Activated T-cell treated with anti-CD3 and anti-CD28 coated beads, Interleukin-2, amount 50 U/mL, for 1 hour (primary cell): ENCODE data around the gene MYO15B.

Source experiments
- DNase-seq: peaks from one replicate; pipeline ENCODE4 v3.0.0-alpha.2; 2020

The MYO15B gene

DNA sequence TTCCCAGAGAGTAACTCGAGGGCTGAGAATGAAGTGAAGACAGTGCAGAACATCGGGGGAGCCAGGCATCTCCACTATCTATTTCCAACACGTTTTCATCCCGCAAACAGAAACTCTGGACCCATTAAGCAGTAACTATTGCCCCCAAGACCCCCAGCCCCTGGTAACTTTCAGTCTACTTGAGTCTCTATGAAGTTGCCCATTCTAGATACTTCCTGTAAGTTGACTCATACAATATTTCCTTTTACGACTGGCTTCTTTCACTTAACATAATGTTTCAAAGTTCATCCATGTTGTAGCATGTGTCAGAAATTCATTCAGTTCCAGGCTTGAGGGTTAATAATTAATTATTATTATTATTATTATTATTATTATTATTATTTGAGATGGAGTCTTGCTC lies 19.5 kb downstream of the MYO15B start:
- no peak for DNase-seq

DNA sequence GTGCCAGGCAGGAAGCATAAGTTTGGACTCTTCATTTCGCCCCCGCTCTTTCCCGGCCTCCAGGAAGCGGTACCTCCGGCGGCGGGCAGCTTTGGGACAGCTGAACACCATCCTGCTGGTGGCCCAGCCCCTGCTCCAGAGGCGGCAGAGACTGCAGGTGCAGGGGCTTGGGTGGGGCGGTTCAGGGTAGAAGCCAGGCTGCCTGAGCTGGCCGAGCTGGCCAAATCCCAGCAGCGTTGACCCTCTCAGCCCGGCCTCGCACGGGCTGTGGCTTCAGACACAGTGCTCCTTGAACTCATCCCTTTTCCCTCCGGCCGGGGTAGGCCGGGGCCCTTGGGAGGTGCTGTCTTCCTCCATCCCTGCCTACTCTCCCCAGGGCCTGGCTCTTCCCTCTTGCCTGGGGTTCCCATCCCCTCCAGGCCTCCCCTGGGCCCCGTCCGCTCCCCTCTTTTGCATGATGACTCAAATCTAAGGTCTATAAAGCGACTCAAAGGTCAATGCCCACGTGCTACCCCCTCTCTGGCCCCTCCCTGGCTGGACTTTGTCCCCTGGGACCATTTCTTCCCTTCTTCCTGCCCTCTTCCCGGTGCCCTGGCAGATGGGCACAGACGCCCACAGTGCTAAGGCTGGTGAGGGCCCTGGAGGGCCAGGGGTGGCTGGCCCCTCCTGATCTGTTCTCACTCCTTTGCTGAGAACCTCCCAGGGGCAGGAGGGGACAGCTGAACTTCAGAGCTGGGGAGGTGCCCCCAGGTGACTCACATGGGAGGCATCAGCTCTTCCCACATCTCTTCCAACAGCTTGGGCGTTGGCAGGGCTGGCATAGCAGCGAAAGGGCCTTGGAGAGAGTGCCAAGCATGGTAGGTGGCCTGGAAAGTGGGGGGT lies 22.7 kb downstream of the MYO15B start:
- DNase-seq: no peak

DNA sequence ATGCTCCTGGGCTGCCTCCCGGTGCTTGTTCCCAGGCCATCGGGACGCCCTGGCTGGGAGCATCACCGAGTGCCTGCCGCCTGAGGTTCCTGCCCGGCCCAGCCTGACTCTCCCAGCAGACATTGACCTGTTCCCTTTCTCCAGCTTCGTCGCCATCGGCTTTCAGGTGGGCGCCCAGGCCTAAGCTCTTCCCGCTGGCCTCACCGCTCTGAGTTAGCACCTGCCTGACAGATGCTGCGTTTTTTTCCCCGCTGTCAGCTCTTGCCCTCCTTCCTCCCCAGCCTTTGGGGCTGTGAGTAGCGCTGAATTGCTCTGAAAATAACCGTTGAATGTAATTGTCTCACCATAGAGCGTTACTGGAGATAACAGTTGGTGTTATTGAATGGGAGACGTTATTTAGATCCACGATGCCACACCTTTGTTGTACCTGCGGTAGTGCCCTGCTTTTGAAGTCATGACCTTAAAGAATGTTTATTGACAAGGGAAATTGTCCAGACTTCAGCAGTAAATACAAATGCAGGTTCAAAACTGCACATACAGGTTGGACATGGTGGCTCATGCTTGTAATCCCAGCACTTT lies 24.3 kb downstream of the MYO15B start:
- DNase-seq: no peak

DNA sequence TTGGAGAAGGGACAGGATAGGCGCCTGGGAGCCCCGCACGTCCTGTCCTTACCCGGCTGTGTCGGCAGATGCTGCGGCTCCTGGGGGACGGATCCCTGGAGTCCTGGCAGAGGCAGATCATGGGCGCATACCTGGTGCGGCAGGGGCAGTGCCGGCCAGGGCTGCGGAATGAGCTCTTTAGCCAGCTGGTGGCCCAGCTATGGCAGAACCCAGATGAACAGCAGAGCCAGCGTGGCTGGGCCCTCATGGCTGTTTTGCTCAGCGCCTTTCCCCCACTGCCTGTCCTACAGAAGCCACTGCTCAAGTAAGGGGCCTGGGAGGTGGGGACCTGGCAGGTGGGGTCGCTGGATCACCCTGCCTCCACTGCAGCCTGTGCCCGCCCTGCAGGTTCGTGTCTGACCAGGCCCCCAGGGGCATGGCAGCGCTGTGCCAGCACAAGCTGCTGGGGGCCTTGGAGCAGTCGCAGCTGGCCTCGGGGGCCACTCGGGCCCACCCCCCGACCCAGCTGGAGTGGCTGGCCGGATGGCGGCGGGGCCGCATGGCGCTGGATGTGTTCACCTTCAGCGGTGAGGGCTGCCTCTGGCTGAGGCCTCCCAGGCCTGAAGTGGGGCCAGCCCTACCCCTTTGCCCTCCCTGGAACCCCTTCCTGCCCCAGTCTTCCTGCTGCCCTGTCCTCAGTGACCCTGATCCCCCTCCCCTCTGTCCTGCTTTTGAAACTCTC lies 25.5 kb downstream of the MYO15B start:
- DNase-seq: no peak

DNA sequence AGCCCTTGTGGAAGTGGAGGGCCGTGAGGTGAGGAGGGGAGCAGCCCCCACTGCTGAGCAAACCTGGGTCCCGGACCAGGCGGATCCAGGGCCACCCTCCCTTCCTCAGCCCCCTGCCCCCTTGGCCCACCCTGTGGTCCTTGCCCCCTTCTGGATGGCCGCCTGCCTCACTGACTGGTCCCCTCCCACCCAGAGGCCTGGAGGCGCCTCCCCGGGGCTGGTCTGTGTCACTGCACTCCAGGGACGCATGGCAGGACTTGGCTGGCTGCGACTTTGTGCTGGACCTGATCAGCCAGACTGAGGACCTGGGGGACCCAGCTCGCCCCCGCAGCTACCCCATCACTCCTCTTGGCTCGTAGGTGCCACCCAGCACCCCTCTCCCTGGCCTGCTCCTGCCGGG lies 26.4 kb downstream of the MYO15B start:
- no peak for DNase-seq

DNA sequence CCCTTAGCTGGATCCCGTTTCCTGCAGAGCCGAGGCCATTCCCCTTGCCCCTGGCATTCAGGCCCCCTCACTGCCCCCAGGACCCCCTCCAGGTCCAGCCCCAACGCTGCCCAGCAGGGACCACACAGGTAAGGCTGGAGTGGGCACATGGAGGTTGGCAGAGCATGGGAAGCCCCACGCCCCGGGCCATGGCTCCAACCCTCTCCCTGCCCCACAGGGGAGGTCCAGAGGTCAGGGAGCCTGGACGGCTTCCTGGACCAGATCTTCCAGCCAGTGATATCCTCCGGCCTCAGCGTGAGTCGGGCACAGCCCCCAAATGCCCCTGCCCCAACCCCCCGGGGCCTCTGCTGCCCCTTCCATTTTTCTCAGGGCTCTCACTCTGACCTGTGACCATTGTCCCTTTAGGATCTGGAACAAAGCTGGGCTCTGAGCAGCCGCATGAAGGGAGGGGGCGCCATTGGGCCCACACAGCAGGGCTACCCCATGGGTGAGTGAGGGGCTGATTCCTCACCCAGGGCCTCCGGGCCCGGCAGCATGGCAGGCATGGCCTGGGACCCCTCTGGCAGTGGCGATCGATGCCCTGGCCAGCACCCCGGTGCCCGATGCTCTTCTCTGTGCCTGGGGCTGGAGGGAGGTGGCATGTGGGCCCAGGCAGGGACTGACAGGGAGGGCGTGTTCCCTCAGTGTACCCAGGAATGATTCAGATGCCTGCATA lies 27.1 kb downstream of the MYO15B start:
- DNase-seq: no peak

DNA sequence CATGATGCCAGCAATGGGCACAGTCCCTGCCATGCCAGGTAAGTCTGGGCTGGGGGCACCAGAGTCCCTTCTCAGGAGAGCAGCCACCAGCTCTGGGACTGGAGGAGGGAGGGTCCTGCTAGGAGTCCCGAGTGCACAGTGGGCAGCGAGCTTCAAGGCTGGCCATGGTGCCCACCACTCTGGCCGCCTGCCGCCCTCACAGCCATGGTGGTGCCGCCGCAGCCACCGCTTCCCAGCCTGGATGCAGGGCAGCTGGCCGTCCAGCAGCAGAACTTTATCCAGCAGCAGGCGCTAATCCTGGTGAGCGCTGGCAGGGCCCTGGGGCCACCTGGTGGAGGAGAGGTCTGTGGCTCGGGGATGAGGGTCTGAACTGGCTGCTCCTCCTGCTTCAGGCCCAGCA lies 27.7 kb downstream of the MYO15B start:
- no peak for DNase-seq

DNA sequence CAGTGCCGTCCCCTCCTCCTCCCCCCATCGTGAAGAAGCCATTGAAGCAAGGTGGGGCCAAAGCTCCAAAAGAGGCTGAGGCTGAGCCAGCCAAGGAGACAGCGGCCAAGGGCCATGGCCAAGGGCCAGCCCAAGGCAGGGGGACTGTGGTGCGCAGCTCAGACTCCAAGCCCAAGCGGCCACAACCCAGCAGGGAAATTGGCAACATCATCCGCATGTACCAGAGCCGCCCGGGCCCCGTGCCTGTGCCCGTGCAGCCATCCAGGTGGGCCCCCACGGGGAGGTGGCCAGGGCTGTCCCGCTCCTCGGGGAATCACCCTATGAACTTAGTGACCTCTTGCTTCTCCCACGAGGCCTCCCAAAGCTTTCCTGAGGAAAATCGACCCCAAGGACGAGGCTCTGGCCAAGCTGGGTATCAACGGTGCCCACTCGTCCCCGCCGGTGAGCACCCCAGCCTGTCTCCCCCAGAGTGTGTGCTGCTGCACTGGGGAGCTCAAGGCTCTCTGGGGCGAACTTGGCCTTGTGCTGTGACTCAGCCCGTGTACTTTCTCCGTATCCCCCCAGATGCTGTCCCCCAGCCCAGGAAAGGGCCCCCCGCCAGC lies 29.0 kb downstream of the MYO15B start:
- DNase-seq: no peak

DNA sequence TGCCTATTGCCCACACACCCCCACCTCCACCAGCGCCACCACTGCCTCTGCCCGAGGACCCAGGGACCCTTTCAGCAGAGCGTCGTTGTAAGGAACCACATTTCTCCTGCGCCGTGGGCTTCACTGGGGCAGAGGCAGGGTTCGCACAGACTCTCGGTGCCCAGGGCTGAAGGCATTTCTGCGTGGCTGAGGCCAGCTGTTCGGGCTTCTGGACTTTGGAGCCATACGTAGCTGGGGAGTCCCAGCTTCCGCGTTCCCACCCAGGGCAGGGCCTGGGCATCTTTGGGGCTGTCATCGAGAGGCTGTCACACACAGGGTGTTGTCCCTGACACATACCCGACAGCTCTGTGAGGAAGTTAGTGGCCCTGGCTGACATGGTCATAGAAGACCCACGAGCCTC lies 29.6 kb downstream of the MYO15B start:
- no peak for DNase-seq

DNA sequence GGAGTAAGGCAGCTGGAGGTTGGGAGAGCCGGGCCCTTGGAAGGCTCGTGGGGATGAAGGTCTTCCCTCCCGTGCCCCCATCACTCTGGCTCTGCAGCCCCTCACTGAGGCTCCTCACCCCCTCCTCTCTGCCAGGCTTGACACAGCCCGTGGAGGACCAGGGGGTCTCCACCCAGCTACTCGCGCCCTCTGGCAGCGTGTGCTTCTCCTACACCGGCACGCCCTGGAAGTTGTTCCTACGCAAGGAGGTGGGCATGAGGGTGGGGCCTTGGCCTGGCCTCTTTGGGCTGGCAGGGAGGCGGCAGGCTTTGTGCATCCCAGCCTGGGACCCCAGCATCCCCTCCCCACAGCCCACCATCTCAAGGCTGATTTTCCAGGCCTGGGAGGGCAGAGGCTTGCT lies 30.1 kb downstream of the MYO15B start:
- DNase-seq: no peak

DNA sequence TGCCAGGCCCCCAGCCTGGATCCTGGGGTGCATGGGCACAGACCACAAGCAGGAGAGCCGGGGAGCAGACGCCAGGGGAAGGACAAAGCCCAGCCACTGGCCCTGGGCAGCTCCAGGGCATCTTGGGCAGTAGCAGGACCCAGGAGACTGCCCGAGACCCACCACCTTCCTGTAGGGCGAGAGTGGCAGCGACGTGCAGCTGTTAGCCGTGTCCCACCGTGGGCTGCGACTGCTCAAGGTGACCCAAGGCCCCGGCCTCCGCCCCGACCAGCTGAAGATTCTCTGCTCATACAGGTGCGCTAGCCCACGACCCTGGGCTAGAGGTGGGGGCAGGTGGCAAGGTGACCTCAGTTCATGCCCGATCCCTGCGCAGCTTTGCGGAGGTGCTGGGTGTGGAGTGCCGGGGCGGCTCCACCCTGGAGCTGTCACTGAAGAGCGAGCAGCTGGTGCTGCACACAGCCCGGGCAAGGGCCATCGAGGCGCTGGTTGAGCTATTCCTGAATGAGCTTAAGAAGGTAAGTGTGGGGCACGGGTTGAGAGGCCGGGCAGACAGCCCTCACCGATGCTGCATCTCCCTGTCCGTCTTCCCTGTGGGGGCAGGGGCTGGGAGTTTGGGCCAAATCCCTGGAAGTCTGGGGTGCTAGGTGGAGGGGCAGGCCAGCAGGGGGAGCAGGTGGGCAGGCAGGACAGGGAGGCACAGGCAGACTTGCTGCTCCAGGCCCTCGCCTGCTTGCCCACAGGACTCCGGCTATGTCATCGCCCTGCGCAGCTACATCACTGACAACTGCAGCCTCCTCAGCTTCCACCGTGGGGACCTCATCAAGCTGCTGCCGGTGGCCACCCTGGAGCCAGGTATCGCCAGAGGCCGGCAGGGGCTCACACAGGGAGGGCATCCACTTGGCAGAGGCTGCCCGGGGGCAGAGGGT lies 32.2 kb downstream of the MYO15B start:
- no peak for DNase-seq

DNA sequence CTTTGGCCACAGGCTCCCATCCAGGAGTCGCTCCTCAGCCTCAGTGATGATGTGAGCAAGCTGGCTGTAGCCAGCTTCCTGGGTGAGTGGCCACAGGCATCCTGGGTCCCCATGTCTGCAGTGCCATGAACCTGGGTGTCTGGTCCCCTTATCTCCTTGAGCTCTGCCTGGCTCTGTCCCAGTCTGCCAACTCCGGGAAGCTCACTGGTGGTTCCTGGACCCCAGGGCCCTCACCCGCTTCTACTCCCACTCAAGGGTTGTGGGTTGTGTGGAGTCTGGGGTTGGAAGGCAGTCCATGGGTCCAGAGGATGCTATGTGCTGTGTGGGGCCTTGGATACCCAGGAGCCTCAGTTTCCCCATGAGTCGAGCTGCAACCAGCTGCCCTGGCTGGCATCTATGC lies 33.9 kb downstream of the MYO15B start:
- DNase-seq: no peak

DNA sequence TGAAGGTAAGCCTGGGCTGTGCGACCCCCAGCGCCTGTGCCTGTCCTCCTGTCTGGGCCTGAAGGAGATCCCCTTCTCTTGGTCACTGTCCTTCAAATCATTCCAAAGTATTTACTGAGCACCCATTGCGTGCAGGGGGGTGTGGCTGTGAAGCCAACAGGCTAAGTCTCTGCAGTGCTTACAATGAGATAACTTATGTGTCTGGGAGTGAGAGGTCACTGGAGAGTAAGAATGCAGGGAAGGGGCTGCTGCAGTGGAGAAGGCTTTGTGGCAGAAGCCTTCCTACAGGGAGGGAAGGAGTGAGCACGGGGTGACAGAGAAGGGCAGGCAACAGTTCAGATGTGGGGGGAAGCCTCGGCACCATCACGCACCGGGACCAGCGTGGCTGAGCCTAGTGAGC lies 34.5 kb downstream of the MYO15B start:
- no peak for DNase-seq

DNA sequence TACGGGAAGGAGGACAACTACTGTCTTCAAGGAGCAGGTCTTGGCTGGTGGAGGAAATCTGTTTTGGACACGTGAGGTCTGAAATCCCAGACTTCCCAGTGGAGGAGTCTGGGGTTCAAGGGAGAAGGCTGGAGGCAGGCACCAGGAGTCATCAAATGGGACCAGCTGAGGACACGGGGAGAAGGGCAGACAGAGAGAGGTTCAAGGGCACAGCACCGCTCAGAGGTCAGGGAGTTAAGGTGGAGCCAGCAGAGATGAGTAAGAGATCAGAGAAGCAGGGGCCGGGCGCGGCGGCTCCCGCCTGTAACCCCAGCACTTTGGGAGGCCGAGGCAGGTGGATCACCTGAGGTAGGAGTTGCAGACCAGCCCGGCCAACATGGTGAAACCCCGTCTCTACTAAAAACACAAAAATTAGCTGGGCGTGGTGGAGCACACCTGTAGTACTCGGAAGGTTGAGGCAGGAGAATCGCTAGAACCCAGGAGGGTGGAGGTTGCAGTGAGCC lies 35.2 kb downstream of the MYO15B start:
- no peak for DNase-seq

DNA sequence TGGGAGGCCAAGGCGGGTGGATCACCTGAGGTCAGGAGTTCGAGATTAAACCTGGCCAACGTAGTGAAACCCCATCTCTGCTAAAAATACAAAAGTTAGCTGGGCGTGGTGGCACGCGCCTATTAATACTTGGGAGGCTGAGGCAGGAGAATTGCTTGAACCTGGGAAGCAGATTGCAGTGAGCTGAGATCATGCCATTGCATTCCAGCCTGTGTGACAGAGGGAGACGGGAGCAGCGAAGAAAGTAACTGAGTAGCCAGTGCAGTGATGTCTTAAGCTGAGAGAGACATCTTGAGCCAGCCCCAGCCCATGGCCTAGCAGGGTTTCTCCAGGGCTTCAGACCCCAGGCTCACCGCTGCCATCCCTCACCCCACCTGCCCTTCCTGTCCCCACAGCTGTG lies 35.8 kb downstream of the MYO15B start:
- DNase-seq: no peak

DNA sequence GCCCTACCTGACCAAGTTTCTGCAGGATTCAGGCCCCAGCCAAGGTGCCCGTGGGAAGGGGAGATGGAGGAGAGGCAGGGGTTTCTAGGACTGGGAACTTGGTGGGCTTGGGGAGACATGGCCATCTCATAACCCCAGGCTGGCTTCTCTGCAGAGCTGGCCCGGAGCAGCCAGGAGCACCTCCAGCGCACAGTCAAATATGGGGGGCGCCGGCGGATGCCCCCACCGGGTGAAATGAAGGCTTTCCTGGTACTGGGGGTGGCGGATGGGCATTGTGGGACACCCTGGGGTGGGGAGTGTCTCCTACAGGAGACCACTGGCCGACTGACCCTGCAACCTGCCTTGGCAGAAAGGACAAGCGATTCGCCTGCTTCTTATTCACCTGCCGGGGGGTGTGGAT lies 36.4 kb downstream of the MYO15B start:
- no peak for DNase-seq

DNA sequence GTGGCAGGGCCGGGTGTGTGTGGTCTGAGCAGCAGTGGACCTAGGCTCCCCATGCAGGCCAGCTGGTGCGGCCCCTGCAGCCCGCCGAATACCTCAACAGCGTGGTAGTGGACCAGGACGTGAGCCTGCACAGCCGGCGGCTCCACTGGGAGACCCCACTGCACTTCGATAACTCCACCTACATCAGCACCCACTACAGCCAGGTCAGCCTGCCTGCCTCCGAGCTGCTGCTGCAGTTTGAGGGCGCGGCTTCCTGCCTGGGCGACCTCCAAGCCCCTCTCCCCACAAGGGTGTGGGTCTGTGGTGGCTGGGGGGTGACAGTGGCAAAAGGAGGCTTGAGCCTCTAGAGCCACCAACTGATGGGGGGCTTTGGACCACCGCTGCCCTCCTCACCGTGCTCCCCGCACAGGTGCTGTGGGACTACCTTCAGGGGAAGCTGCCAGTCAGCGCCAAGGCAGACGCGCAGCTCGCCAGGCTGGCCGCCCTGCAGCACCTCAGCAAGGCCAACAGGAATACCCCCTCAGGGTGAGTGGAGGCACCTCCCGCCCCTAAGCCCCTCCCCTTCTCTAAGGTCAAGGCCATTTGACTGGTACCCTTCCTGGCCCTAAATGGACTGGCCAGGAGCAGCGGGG lies 37.2 kb downstream of the MYO15B start:
- no peak for DNase-seq

DNA sequence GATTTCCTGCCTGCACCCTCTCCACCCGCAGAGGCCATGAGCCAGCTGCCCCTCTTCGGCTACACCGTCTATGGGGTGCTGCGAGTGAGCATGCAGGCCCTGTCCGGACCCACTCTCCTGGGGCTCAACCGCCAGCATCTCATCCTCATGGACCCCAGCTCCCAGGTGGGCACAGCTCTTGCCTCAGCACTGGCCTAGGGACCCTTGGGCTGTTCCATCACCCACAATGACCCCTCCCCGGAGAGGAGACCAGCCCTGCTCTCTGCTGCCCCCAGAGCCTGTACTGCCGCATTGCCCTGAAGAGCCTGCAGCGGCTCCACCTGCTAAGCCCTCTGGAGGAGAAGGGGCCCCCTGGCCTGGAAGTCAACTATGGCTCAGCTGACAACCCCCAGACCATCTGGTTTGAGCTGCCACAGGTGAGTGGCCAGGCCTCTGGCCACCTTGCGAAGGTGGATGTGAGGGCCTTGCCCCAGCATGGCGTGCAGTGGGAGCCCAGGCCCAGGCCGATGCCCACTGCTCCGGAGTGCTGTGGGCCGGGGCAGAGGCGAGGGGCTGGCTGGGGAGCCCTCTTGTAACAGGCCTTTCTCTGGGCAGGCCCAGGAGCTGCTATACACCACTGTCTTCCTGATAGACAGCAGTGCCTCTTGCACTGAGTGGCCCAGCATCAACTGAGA lies 38.4 kb downstream of the MYO15B start:
- DNase-seq: no peak

DNA sequence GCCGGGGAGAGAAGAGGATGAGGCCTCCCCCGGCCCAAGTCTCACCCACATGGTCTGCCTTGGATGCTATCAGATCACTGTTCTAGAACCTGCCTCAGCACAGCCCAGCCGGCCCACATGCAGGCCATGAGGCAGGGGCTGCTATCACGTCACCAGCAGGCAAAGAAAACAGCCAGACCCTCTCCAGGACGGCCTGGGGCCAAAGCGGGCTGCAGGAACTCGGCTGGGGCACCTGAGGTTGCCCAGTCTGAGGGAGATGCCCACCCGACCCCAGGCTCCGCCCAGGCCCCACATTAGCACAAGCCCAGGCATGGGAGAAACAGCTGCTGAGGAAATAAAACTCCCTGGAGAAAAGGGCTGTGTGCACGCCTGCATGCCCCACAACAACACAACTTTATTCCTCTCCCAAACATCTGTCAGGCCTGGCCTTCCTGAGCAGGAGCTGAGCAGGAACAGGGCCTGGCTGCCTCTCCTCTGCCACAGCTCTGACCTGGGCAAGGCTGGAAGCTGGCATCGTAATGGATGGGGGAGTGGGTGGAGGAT lies 39.0 kb downstream of the MYO15B start:
- DNase-seq: no peak

DNA sequence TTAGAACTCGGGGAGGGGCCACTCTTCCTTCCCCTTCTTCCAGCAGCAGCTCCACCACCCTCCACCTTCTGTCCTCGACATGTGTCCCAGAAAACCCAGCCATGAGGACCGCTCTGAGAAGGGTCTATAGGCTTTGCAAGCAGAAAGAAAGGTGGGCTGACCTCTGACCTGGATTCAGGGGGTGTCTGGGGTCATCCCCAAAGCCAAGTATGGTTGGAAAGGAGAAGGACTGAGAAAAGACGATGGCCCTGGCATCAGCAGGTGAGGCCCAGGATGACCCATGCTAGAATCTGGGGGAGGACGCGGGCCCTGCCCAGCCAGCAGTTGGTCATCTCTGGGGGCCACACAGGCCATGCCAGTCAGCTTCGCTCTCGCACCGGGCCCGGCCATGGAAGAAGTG lies 39.5 kb downstream of the MYO15B start:
- no peak for DNase-seq
